SU-DHL-6 (cell line): ENCODE results near the gene MRGPRF.

Experiments used
- H2AFZ ChIP-seq: fragments of 200-600 bp; sonication (generic); 2 replicates; pipeline ENCODE4 v1.6.1; 2014; ENCODE audit warnings: low read depth, mild to moderate bottlenecking, moderate library complexity, mixed read lengths, antibody characterized with exemption, low read length; ENCODE audit not compliant: severe bottlenecking
- H3F3A ChIP-seq: fragments of 200-600 bp; shearing (Covaris generic); 2 replicates; pipeline ENCODE4 v1.6.0; 2016; ENCODE audit warnings: antibody characterized with exemption, mild to moderate bottlenecking; ENCODE audit not compliant: insufficient read depth
- H3K27ac ChIP-seq: fragments of 200-600 bp; sonication (generic); 2 replicates; pipeline ENCODE4 v1.5.1; 2016; ENCODE audit warnings: low read depth, mild to moderate bottlenecking, low read length, moderate library complexity, mixed read lengths
- H3K27me3 ChIP-seq: fragments of 200-600 bp; sonication (generic), shearing (Covaris generic); 2 replicates; pipeline ENCODE4 v1.6.0; 2014; ENCODE audit warnings: mild to moderate bottlenecking, low read length
- H3K36me3 ChIP-seq: fragments of 200-600 bp; sonication (generic); 2 replicates; pipeline ENCODE4 v1.6.1; 2014; ENCODE audit warnings: mild to moderate bottlenecking, low read length, mixed read lengths
- H3K4me2 ChIP-seq: fragments of 300-600, 200-600 bp; shearing (Covaris generic), sonication (generic); 2 replicates; pipeline ENCODE4 v1.6.0; 2014; ENCODE audit warnings: low read length, low read depth, mild to moderate bottlenecking; ENCODE audit not compliant: poor library complexity, severe bottlenecking
- H3K4me3 ChIP-seq: fragments of 200-600 bp; sonication (generic); 2 replicates; pipeline ENCODE4 v1.5.1; 2014; ENCODE audit warnings: antibody characterized with exemption, low read length, mild to moderate bottlenecking, mixed read lengths; ENCODE audit not compliant: insufficient read depth, poor library complexity, severe bottlenecking
- H3K79me2 ChIP-seq: fragments of 200-600 bp; sonication (generic); 2 replicates; pipeline ENCODE4 v1.6.1; 2014; ENCODE audit warnings: mild to moderate bottlenecking, low read length, moderate library complexity; ENCODE audit not compliant: insufficient read depth
- H3K9ac ChIP-seq: fragments of 200-600 bp; sonication (generic); 2 replicates; pipeline ENCODE4 v1.7.0; 2014; ENCODE audit warnings: mild to moderate bottlenecking, low read length
- H3K9me2 ChIP-seq: fragments of 200-600 bp; sonication (generic); replicated peaks from 2 replicates; pipeline ENCODE4 v1.6.1; 2014; ENCODE audit warnings: low read length; ENCODE audit not compliant: insufficient read depth
- H3K9me3 ChIP-seq: fragments of 200-600 bp; sonication (generic); 2 replicates; pipeline ENCODE4 v1.6.1; 2014; ENCODE audit warnings: low read length, mixed read lengths; ENCODE audit not compliant: insufficient read depth
- H4K20me1 ChIP-seq: fragments of 200-600 bp; sonication (generic); 2 replicates; pipeline ENCODE4 v1.6.1; 2014; ENCODE audit warnings: low read depth, mild to moderate bottlenecking, antibody characterized with exemption, low read length, moderate library complexity, mixed read lengths
- EZH2phosphoT487 ChIP-seq: fragments of 200-600 bp; sonication (generic), shearing (Covaris generic); conservative IDR thresholded peaks from 2 replicates; pipeline ENCODE4 v1.6.1; 2018; ENCODE audit warnings: mild to moderate bottlenecking, antibody characterized with exemption, low read length, moderate library complexity, mixed read lengths
- TF ChIP-seq, protein P1 (sequence below): fragments of 200-600 bp; sonication (generic); IDR thresholded peaks from one replicate; pipeline ENCODE4 v1.5.1; 2017; ENCODE audit warnings: antibody characterized with exemption, mild to moderate bottlenecking, low read length, moderate library complexity; ENCODE audit not compliant: insufficient read depth, poor library complexity, severe bottlenecking

The MRGPRF gene

DNA sequence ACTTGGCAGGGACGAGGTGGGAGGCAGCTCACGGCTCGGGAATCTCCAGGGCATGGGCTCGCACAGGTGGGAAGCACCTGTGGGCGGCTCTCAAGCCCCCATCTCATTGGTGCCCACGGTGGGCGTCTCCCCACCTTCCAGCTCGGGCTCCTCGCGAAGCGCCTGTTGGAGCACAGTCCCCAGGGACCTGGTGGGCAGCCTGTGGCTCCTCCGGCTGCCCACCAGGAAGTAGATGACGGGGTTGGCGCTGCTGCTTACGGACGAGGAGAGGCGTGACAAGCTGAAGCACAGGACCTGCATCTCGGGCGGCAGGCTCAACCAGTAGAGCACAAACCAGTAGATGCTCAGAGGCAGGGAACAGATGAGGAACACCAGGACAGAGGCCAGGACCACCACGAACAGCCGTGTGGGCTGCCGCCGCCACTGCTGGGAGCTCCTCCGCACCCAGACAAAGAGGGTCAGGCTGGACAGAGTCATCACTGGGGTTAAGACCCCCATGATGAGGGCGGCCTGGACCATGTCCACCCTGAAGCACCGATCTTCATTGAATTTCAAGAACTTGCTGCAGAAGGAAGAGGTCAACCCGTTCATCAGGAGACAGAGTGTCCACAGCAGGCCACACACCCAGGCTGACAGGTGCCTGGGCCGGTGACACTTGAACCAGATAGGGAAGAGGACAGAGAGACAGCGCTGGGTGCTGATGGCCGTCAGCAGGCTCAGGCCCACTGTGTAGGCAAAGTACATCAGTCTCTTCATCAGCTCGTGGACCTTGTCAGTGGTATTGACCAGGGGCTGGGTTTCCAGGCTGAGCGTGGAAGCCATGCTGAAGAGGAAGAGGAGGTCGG lies 32.9 kb downstream of the MRGPRF start:
- Histone ChIP-seq H3K4me2 (no peak overlapping the region), H3K27ac (no peak overlapping the region), H3K36me3 (no peaks in the 10 kb centered on the region), H3K9me2 (no peaks in the 10 kb centered on the region), H2AFZ (no peak overlapping the region), H3K9me3 (no peaks in the 10 kb centered on the region), H3F3A (no peaks in the 10 kb centered on the region), H4K20me1 (no peaks in the 10 kb centered on the region), H3K9ac (no peak overlapping the region), H3K4me3 (no peak overlapping the region), H3K79me2 (no peaks in the 10 kb centered on the region), H3K27me3 (no peaks in the 10 kb centered on the region)
- TF ChIP-seq EZH2phosphoT487 = no peak
- TF ChIP-seq, protein P1, sequence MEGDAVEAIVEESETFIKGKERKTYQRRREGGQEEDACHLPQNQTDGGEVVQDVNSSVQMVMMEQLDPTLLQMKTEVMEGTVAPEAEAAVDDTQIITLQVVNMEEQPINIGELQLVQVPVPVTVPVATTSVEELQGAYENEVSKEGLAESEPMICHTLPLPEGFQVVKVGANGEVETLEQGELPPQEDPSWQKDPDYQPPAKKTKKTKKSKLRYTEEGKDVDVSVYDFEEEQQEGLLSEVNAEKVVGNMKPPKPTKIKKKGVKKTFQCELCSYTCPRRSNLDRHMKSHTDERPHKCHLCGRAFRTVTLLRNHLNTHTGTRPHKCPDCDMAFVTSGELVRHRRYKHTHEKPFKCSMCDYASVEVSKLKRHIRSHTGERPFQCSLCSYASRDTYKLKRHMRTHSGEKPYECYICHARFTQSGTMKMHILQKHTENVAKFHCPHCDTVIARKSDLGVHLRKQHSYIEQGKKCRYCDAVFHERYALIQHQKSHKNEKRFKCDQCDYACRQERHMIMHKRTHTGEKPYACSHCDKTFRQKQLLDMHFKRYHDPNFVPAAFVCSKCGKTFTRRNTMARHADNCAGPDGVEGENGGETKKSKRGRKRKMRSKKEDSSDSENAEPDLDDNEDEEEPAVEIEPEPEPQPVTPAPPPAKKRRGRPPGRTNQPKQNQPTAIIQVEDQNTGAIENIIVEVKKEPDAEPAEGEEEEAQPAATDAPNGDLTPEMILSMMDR = no peak

DNA sequence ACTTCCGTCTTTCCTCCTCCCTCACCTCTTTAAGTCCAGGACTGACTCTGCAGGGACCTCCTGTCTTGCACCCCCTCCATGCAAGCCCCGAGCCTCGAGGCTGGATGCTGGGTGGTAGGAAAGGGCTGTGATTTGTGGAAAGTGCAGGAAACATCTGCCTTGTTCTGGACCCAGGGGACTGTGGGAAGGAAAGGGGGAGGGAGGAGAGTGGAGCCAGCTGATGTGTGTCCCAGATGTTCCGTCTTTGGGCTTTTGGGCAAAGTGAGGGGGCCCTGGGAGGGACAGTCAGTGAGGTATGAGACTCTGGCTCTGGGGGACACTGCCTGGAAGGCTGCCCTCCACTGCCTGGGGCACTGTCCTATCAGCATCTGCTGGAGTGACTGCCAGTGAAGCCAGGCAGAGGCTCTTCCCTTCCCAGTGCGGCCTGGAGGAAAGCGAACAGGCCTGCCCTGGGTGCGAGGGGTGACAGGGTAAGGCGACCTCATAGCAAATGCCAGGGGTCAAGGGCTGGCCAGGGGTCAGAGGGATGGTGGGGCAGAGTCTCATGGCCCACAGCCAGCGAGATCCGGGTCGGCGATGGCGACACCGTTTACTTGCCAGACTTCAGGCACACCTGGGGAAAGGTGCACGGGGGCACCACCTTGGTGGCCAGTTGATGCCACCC lies 34.0 kb downstream of the MRGPRF start:
- TF ChIP-seq, protein P1 = no peak
- TF ChIP-seq EZH2phosphoT487 = no peak
- H3K4me2 ChIP-seq = no peak overlapping the region

DNA sequence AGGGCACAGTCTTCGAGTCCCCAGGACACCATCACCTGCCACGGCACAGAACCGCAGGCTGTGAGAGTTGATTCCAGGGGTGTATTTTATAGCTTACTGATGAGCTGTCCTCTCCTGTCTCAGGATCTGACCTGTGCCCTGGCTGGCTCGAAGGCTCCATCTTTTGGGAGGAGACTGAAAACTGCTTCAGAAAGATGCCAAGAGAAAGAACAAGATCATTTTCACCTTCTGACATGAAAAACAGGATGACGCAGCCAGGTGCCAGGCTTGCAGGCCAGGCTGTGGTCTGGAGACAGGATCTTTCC lies 34.5 kb downstream of the MRGPRF start:
- no peaks in the 10 kb centered on the region for H3K9me2 ChIP-seq
- no peak overlapping the region for H2AFZ ChIP-seq
- no peaks in the 10 kb centered on the region for H4K20me1 ChIP-seq
- no peak overlapping the region for H3K9ac ChIP-seq
- no peaks in the 10 kb centered on the region for H3K79me2 ChIP-seq
- H3K36me3 ChIP-seq = no peaks in the 10 kb centered on the region
- TF ChIP-seq, protein P1 = no peak
- TF ChIP-seq EZH2phosphoT487 = no peak
- no peaks in the 10 kb centered on the region for H3K27me3 ChIP-seq
- H3K4me3 ChIP-seq = no peak overlapping the region
- no peaks in the 10 kb centered on the region for H3F3A ChIP-seq
- H3K9me3 ChIP-seq = no peaks in the 10 kb centered on the region
- no peak overlapping the region for H3K27ac ChIP-seq
- no peak overlapping the region for H3K4me2 ChIP-seq

More for the DNA sequence above, 34.0 kb downstream of the MRGPRF start:
- Histone ChIP-seq H3K79me2 (no peaks in the 10 kb centered on the region), H3K4me3 (no peak overlapping the region), H3K9ac (no peak overlapping the region), H3K9me3 (no peaks in the 10 kb centered on the region), H3K27ac (no peak overlapping the region), H2AFZ (no peak overlapping the region), H3K27me3 (no peaks in the 10 kb centered on the region), H3K9me2 (no peaks in the 10 kb centered on the region), H4K20me1 (no peaks in the 10 kb centered on the region), H3K36me3 (no peaks in the 10 kb centered on the region), H3F3A (no peaks in the 10 kb centered on the region)
